Duodenal mucosa (tissue), 2 donors: ENCODE data around the gene RAB31.

Experiments
- H3K27ac ChIP-seq: one replicate; pipeline ENCODE4 v1.7.0; 2013; ENCODE audit warnings: low read depth, low read length
- H3K27me3 ChIP-seq, 2 donors: one replicate each; pipeline ENCODE4 v1.7.0; 2013; ENCODE audit warnings: low read length in 2 of 2, control low read depth in 1 of 2; ENCODE audit not compliant: insufficient read depth in 2 of 2, control insufficient read depth in 1 of 2
- H3K36me3 ChIP-seq, 2 donors: one replicate each; pipeline ENCODE4 v1.7.0; 2013; ENCODE audit warnings: low read length in 2 of 2, control low read depth in 1 of 2; ENCODE audit not compliant: insufficient read depth in 2 of 2, control insufficient read depth in 1 of 2
- H3K4me1 ChIP-seq, 2 donors: one replicate each; pipeline ENCODE4 v1.7.0; 2013; ENCODE audit warnings: low read length in 2 of 2, control low read depth in 1 of 2; ENCODE audit not compliant: insufficient read depth in 2 of 2, control insufficient read depth in 1 of 2
- H3K4me3 ChIP-seq, 2 donors: one replicate each; pipeline ENCODE4 v1.7.0; 2013; ENCODE audit warnings: low read length in 2 of 2, low read depth in 1 of 2
- H3K9ac ChIP-seq, 2 donors: one replicate each; pipeline ENCODE4 v1.7.0; 2013; ENCODE audit warnings: low read length in 2 of 2, low read depth in 1 of 2
- H3K9me3 ChIP-seq, 2 donors: one replicate each; pipeline ENCODE4 v1.7.0; 2013; ENCODE audit warnings: low read length in 2 of 2, control low read depth in 1 of 2; ENCODE audit not compliant: control insufficient read depth in 1 of 2

RAB31 gene

DNA sequence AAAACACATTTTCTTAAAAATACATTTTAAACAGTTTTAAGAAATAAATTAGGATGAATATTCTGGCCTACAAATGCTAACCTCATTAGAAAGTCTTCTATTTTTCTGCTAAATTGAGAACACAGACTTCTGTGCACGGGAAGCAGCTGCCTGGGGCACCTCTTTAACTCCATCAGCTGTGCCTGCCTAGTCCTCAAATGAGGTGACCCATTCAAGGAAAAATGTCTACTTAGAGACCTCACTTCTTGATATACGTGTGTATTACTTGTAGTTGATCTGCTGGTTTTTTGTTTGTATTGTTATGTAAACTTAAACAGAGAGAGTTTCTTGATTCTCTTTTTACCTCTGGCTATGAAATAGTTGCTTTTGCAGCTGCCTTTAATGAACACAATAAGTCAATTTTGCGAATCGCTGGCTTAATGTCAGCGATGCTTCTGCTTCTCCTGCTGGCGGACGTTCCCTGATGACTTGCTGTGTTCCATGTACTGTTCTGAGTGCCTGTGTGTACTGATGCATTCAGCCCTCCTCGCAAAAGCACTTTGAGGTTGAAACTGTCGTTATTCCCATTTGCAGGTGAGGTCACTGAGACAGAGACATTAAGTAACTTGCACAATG is 88.9 kb downstream of the RAB31 start:
- Histone ChIP-seq H3K4me1 (no peaks in the 10 kb centered on the region), H3K4me3 (no peak overlapping the region), H3K9me3 (no peaks in the 10 kb centered on the region), H3K27ac (no peak overlapping the region), H3K27me3 (no peaks in the 10 kb centered on the region), H3K9ac (no peak overlapping the region), H3K36me3 (no peaks in the 10 kb centered on the region)

DNA sequence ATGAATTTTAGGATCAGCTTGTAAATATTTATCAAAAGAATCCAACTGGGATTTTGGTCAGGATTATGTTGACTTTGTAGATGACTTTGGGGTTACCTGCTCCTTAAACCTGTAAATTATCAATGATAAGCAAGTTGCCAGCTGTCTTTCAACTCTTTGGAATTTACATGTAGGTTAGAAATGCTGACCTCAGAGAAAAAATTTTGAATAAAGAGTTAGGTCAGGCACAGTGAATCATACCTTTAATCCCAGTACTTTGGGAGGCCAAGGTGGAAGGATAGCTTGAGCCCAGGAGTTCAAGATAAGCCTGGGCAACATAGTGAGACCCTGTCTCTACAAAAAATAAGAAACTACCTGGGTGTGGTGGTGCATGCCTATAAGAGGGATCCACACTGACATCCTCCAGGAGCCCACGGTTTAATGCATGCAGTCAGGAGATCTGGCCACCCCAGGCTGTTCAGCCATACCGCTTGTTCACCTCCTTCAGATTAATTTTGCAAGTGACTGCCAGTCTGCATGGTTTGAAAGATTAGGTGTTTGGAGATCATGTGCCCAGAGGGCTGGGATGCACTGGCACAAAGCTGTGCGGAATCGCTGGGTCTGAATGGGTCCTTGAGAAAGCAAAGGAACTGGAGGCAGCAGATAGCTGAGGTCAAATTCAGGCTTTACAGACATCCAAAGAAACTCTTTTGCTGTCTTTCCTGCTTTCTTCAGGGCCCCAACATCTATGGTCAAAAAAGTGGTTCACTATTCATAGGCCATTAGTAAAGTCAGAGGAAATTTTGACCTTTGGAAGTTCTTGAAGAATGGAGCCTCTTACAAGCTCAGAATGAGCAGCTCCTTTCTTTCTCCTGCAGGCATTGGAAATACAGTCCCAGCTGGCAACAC is 94.3 kb downstream of the RAB31 start:
- no peak overlapping the region for H3K9ac ChIP-seq
- H3K4me3 ChIP-seq: no peak overlapping the region
- no peak overlapping the region for H3K27ac ChIP-seq
- peaks cover 5 to 9% of the 10 kb centered on the region in 2 donors for H3K4me1 ChIP-seq
- H3K27me3 ChIP-seq: no peaks in the 10 kb centered on the region
- H3K36me3 ChIP-seq: no peaks in the 10 kb centered on the region
- H3K9me3 ChIP-seq: no peaks in the 10 kb centered on the region

DNA sequence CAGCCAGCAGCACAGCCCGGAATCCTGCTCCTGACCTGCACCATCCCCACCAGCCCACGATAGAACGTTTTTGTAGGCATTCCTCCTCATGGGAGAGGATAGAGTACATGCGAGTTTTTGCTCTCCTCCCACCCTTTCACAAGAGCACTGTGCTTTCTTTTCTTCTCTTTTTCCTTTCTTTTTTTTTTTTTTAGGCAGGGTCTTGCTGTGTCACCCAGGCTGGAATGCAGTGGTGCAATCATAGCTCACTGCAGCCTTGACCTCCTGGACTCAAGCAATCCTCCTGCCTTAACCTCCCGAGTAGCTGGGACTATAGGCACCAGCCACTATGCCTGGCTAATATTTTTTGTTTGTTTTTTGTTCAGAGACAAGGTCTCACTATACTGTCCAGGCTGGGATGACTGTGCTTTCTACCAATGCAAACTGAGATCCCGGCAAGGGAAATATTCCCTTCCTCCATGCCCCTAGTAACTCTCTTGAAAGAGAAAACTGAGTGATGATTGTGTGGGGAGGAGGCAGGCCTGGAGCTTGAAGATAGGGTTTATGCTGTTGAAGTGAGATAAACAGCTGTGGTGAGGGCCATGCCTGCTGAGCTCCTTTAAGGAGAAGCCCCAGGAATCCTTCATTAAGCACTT is 95.1 kb downstream of the RAB31 start:
- Histone ChIP-seq H3K9ac (no peak overlapping the region), H3K4me1 (peaks cover 5 to 9% of the 10 kb centered on the region in 2 donors), H3K27me3 (no peaks in the 10 kb centered on the region), H3K27ac (no peak overlapping the region), H3K9me3 (no peaks in the 10 kb centered on the region), H3K4me3 (no peak overlapping the region), H3K36me3 (no peaks in the 10 kb centered on the region)

DNA sequence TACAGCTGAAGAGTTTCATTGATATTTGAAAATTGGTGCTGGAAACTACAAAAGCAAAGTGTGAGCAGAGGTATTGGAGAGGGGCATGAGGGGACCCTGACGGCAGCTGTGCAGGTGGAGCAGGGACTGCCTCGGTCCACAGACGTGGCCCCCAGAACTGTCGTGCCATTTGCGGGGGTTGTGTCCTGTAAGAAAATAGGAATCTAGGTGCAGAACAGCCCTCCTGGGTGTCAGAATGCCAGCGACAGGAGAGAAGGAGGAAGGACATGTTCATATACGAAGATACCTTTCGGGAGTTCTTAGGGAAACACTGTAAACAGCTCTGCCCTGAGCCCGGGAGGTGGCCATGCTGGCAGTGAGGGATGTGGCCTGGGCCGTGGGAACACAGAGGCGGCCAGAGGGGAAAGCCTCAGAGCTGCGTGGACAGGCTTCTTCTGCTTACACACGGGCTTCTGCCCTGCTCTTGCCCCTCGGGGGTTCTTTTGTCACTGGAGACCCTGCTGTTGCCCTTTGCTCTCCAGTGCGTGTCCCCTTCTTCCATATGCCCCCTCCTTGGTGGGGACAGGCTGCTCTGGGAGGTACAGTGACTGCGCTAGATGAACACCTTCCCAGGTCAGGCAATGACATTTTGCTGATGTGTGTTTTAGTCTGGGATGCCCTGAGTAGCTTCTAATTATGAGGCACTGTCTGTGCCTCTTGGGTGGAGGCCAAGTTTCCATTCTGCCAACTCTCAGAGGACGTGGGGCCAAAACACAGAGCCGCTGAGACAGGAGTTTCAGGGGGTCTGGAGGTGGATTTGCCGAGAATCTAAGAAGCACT is 95.8 kb downstream of the RAB31 start:
- no peaks in the 10 kb centered on the region for H3K9me3 ChIP-seq
- H3K27me3 ChIP-seq: no peaks in the 10 kb centered on the region
- no peaks in the 10 kb centered on the region for H3K36me3 ChIP-seq
- H3K4me1 ChIP-seq: peaks cover 5 to 9% of the 10 kb centered on the region in 2 donors
- no peak overlapping the region for H3K27ac ChIP-seq
- H3K4me3 ChIP-seq: no peak overlapping the region
- H3K9ac ChIP-seq: no peak overlapping the region

DNA sequence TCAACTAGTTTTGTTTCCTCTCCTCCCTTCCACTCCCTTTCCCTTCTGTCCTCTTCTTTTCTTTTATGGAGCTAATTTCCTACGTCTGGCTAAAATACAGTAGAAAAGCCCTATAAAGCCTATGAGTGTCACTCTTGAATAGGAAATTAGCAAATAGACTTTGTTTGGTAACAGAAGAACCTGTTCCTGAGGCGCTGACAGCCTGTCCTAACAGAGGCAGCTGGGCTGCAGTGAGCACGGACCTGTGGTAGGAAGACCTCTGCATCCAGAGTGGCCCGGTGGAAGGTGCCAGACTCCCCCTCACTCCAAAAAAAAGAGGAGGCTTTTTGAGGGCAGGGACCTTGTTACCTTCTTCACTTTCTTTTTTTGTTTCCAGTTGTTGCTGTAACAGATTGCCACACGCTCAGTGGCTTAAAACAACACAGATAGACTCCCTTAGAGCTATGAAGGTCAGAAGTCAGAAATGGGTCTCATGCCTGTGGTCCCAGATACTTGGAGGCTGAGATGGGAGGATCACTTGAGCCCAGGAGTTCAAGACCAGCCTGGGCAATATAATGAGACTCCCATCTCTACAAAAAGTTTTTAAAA is 96.5 kb downstream of the RAB31 start:
- no peaks in the 10 kb centered on the region for H3K27me3 ChIP-seq
- H3K9ac ChIP-seq: no peak overlapping the region
- H3K27ac ChIP-seq: no peak overlapping the region
- no peak overlapping the region for H3K4me3 ChIP-seq
- H3K36me3 ChIP-seq: no peaks in the 10 kb centered on the region
- no peaks in the 10 kb centered on the region for H3K9me3 ChIP-seq
- peaks cover 5 to 9% of the 10 kb centered on the region in 2 donors for H3K4me1 ChIP-seq

DNA sequence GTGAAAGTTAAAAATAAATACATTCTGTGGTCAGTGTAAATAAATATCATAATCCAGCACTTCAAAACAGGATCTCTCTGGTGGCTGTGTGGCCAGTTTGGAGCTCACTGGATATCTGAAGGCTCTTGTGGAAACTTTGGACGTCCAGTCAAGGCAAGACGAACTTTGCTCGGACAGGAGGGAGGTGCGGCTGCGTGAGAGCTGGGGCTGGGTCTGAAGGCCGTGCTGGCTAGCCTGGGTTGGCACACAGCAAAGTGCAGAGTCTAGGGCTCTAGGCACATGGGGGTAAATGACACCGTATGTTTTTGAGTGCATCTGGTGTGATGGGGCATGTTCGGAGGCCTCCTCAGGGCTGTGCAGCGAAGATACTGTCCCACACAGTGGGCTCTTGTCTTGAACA is 98.8 kb downstream of the RAB31 start:
- Histone ChIP-seq H3K9ac (no peak overlapping the region), H3K27me3 (no peaks in the 10 kb centered on the region), H3K4me1 (peaks cover 5 to 9% of the 10 kb centered on the region in 2 donors), H3K27ac (no peak overlapping the region), H3K36me3 (no peaks in the 10 kb centered on the region), H3K4me3 (no peak overlapping the region), H3K9me3 (no peaks in the 10 kb centered on the region)

DNA sequence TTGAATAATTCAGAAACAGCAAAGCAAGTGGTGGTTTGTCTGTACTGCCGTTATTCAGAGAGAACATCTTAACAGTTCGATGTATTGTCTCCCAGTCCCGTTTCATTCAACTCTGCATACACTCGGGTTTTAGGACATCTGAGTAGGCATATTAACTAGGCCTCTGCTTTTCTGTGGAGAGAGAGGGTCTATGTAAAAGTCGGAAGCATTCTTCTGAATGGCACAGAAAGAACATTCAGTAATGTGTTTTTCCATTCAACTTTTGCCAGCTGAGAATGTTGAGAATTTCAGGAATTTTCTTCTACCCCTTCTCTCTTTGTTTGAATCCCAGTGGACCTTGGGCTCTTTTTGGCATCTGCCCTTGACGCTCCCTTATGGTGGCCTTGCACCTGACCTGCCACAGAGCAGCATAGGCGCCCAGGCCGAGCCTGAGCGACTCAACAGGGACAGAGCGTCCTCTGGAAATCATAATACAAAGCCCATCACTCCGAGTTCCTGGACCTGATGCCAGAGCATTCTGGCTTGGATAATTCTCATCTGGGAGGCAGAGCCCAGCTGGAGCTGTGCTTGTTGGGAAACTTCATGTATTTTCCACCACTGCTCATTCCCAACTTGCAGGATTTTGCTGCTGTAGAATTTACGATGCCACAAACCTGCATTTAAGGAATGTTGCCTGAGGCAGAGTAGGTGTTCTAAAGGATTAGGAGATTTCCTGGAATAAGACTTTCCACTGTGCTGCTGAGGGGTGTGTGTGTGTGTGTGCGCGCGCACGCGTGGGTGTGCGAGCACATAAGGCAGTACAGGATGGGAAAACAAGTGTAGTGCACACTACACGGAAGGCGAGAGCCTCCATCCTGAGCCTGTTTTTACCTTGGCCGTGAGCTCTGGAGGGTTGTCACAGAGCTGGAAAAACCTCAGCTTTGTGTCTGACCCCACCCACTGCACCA is 100.5 kb downstream of the RAB31 start:
- Histone ChIP-seq H3K9me3 (no peaks in the 10 kb centered on the region), H3K4me3 (no peak overlapping the region), H3K36me3 (no peaks in the 10 kb centered on the region), H3K27me3 (no peaks in the 10 kb centered on the region), H3K4me1 (peaks cover 5 to 9% of the 10 kb centered on the region in 2 donors), H3K9ac (no peak overlapping the region), H3K27ac (no peak overlapping the region)

DNA sequence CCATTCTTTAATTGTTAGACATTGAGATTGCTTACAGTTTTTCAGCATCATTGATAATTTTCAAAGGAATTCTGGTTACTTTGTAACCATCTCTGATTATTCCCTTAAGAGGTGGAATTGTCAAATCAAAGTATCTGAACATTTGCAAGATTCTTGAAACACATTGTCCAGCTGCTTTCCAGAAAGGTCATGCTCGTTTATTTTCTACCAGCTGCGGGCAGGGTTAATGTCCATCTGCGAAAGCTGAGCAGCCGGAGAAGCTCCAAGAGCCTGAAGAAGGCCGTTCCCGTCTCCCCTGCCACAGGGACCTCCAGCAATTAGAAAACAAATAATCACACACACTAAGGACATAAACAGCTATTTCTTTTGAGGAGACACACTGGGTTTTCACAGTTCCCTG is 101.6 kb downstream of the RAB31 start:
- Histone ChIP-seq H3K4me3 (no peak overlapping the region), H3K27ac (no peak overlapping the region), H3K4me1 (peaks cover 5 to 9% of the 10 kb centered on the region in 2 donors), H3K27me3 (no peaks in the 10 kb centered on the region), H3K9me3 (no peaks in the 10 kb centered on the region), H3K36me3 (no peaks in the 10 kb centered on the region), H3K9ac (no peak overlapping the region)

DNA sequence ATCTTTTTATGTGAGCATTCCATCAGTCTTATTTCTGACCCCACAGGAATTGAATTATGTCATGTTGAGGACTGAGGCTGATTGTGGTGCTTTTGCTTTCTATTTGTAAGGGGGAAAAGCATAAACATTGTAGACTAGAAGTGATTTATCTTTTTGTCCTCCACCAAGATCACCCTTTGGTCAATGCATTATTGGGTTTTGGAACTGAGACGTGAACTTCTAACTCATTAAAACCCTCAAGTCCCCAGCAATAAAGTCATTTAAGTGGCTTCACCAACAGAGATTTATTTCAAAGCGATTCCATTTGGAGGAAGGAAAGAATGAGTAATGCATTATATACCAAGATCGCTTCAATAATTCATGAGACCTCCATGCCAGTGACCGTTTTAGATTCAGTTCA is 102.2 kb downstream of the RAB31 start:
- H3K9me3 ChIP-seq: no peaks in the 10 kb centered on the region
- no peaks in the 10 kb centered on the region for H3K27me3 ChIP-seq
- H3K27ac ChIP-seq: no peak overlapping the region
- H3K4me3 ChIP-seq: no peak overlapping the region
- H3K9ac ChIP-seq: no peak overlapping the region
- H3K36me3 ChIP-seq: no peaks in the 10 kb centered on the region
- peaks cover 5 to 9% of the 10 kb centered on the region in 2 donors for H3K4me1 ChIP-seq
